Fibroblast of mammary gland (primary cell): ENCODE data around the gene AP4S1.

Source experiments
- DNase-seq: peaks from one replicate; pipeline ENCODE4 v3.0.0-alpha.2; 2010; ENCODE audit warnings: low read depth
- H3K4me3 ChIP-seq: 2 replicates; pipeline ENCODE4 v1.5.1; 2011; ENCODE audit warnings: low read depth, mild to moderate bottlenecking, low read length, moderate library complexity; ENCODE audit not compliant: control insufficient read depth
- TF ChIP-seq, protein P1 (sequence below): conservative IDR thresholded peaks from 2 replicates; pipeline ENCODE4 v1.5.1; 2011; ENCODE audit warnings: low read depth, low read length, inconsistent platforms; ENCODE audit not compliant: control insufficient read depth, insufficient read depth

Gene AP4S1

GRCh38 chr14:30995689-30996088 lies 29.8 kb upstream of the AP4S1 start:
- DNase-seq, result no peak
- no peak overlapping the region for H3K4me3 ChIP-seq
- TF ChIP-seq, protein P1, sequence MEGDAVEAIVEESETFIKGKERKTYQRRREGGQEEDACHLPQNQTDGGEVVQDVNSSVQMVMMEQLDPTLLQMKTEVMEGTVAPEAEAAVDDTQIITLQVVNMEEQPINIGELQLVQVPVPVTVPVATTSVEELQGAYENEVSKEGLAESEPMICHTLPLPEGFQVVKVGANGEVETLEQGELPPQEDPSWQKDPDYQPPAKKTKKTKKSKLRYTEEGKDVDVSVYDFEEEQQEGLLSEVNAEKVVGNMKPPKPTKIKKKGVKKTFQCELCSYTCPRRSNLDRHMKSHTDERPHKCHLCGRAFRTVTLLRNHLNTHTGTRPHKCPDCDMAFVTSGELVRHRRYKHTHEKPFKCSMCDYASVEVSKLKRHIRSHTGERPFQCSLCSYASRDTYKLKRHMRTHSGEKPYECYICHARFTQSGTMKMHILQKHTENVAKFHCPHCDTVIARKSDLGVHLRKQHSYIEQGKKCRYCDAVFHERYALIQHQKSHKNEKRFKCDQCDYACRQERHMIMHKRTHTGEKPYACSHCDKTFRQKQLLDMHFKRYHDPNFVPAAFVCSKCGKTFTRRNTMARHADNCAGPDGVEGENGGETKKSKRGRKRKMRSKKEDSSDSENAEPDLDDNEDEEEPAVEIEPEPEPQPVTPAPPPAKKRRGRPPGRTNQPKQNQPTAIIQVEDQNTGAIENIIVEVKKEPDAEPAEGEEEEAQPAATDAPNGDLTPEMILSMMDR, result no peak

GRCh38 chr14:30996892-30997659 lies 28.4 kb upstream of the AP4S1 start:
- no peak overlapping the region for H3K4me3 ChIP-seq
- DNase-seq, result no peak

GRCh38 chr14:30998100-30998706 lies 27.2 kb upstream of the AP4S1 start:
- TF ChIP-seq, protein P1, result no peak
- no peak for DNase-seq

More at GRCh38 chr14:30996892-30997659, 28.4 kb upstream of the AP4S1 start:
- TF ChIP-seq, protein P1, result no peak

GRCh38 chr14:30999038-30999773 lies 26.2 kb upstream of the AP4S1 start:
- TF ChIP-seq, protein P1, result no peak
- no peak overlapping the region for H3K4me3 ChIP-seq
- DNase-seq, result no peak

More at GRCh38 chr14:30998100-30998706, 27.2 kb upstream of the AP4S1 start:
- H3K4me3 ChIP-seq, result no peak overlapping the region

GRCh38 chr14:31000629-31001338 lies 24.7 kb upstream of the AP4S1 start:
- DNase-seq, result no peak
- TF ChIP-seq, protein P1, result no peak
- H3K4me3 ChIP-seq, result no peak overlapping the region

DNA sequence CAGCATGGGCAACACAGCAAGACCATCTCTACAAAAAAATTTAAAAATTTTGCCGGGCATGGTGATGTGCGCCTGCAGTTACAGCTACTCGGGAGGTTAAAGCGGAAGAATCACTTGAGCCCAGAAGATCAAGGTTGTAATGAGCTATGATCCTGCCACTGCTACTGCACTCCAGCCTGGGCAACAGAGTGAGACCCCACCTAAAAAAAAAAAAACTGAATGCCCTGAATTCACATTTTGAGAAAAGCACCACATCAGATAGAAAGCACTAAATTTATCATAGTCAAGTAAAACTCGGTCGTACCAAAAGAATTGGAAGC lies 24.1 kb upstream of the AP4S1 start:
- no peak overlapping the region for H3K4me3 ChIP-seq
- DNase-seq, result no peak
- TF ChIP-seq, protein P1, result no peak
